GM21825 (cell line): ENCODE measurements around the gene IGSF3.
"Not testable (repeated sequence)": the region's sequence is repeated elsewhere in the genome, so short reads cannot be mapped to it uniquely, and the experiment has no call there.

Source experiments
- ATAC-seq: cut with Tn5 transposase; IDR thresholded peaks from one replicate; pipeline ENCODE4 v1.9.1; 2021; ENCODE audit warnings: mild to moderate bottlenecking, moderate library complexity; ENCODE audit not compliant: unreplicated experiment

The IGSF3 gene

DNA sequence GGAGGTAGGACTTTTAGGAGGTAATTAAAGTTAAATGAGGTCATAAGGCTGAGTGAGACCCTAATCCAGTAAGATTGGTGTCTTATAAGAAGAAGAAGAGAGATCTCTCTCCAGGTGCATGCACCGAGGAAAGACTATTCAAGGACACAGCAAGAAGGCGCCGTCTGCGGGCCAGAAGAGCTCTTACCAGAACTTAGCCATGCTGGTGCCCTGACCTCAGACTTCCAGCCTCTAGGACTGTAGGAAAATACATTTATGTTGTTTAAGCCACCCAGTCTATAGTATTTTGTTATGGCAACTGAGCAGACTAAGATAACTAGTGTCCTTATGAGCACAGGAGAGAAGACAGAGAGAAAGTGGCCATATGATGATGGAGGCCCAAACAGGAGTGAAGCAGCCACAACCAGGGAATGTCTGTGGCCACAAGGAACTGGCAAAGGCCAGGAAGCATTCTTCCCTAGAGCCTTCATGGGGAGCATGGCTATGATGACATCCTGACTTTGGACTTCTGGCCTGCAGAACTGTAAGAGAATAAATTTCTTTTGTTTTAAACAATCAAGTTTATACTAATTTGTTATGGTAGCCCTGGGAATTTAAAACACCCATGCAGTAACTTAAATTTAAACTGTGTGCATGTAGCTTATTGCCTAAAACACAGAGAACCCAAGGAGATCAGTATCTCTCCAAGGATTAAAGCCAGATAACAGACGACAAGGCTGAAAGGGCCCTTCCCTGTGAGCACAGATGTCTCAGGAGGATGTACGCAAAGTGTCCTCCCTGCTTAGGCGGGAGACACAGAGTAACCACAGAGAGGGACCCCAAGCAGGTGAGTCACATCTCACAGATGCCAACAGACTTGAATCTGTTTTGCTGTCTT, 86.8 kb downstream of the IGSF3 start:
- ATAC-seq, result no peak

DNA sequence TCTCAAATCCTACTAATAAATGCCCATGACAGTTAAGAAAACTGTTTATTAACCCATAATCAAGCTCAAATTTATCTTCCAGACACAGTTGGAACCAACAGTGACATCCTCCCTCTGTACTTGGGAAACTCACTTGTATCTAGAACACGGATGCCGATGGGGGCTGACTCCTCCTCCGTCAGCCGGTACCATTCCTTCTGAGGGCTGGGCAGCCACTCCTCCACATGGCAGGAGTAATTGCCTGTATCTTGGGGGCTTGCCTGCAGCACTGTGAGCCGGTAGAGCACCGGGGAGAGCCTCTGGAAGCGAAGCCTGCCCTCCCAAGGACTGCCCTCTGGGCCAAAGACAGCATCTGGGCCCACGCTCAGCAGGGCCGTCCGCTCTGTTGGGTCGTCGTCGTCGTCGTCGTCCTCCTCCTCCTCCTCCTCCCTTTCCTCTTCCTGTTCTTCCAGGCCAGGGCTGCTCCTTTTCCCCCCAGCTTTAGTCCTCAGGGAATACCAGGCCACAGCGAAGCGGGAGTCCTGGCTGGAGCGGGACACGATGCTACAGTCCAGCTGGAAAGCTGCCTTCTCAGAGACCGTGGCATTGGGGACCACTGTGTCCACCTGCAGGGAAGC, 88.2 kb downstream of the IGSF3 start:
- ATAC-seq, result no peak

DNA sequence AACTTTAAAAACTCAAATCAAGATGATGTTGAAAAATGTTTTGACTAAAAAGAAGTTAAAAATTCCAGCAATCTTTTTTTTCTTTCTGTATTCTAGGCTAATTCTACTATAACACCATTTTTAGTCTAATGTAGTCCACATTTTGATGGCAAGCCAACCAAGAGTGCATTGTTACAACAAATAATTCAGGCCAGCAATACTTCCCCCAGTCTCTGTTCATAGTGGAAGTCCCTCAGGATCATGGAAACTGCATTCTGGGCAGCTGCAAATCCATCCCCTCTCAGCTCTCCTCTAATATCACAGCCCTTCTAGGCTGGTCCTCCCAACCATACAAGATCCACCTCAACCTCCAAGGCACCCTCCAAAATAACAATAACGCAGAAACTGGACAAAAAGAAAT, 89.0 kb downstream of the IGSF3 start:
- ATAC-seq, result no peak

DNA sequence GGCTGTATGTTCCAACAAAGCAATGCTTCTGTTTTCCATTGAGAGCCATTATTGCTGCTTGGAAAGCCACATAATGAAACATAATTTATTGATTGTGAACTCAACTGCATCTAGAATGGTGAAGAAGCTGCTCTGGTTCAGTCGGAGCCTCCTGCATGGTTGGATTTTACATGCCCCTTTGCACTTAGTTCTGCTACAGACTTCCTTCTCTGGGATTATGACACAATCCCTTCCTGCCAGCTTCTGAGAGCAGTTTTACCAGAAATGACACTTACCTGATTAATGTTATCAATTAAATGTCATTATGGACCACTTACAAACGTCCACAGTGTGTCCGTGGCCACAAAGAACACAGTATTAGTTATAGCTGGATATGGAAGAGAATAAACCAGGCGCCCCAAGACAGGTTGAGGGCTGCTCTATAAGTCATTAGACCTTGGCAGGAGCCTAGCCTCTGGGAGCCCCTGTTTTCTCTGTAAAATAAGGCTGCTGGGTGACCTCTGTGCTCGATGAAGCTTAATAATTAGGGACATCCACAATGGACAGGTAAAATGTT, 89.7 kb downstream of the IGSF3 start:
- ATAC-seq, result no peak

DNA sequence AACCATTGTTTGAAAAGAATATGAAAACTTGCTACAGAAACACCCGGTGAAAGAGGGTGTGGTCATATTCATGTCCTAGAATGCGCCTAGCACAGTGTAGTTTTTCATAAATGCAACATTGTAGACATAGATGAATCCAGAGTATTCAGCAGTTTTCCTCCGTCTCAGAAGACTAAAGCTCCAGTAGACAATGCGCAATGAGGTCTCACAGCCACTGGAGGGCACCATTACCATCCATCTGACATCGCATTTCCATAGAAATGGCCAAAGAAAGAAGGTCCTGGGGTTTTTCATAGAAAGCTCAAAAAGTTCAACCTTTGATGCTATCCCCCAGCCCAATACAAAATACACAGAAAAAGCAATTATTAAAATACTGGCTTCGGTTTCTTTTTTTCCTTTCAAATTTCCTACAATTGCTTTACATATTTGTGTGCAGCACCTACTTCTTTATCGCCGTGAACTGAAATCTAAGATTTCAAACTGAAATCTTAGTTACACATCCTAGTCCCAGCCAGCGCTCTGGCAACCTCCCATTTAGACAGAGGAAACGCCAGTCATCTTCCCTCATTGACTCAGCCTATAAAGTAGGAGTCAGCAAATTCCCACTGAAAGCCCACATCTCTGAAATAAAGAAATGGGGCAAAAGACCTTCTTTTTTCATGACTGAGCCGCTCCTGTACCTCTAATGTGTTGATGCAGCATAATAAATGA, 92.8 kb downstream of the IGSF3 start:
- no peak for ATAC-seq

DNA sequence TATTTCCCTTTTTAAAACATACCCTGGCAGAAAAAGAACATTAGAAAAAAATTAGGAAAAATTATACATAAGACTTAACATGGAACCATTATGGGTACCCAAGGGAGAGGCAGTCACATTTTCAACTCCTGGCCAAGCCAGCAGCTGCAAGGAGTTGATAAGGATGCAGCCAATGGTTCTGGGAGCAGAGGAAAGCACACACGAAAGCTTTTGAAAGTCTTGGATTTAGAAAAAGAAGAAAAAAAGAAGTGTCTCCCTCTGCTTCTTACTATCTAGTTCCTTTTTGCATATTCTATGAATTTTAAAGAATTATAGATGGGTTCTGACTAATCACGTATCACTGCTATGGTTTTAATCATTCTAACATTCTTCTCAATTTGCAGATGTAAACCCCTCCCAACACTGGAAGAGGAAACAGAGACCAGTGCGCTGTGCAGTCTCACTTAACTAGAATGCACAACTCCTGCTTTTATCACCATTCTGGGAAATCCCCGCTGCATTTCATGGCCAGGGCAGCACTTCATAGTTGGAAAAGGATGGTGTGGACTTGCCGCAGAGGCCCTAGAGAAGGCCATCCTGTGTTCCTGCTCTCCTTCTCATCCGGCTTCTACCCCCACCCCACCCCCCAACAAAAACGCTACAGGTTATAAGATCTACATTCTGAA, 94.0 kb downstream of the IGSF3 start:
- no peak for ATAC-seq

DNA sequence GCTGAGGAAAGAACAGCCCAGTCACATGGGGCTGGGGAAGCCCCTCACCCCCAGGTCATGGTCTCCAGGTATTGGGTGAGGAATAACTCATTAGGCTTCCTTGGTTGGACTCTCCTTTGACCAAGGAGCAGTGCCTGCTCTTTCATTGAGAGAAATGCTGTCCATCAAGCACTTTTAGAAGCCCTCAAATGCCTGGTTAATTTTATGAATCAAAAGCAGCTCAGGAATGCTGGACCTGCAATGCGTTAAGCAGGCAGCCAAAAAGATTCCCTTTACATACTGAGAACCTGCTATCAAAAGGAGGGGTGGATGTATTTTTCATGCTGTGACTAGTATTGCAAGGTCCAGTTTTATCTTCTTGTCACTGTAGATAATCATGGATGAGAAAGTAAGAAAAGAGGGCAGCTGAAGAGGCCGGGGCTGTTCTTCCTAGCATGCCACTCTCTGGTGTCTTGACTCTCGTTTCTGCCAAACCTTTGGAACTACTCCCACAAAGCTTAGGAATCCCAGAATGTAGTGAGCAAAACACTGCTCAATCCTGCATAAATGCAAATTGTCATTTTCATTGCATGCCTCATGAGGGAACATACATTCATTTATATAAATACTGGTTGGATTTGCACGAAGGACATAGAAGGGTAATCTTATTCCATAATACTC, 94.6 kb downstream of the IGSF3 start:
- no peak for ATAC-seq

DNA sequence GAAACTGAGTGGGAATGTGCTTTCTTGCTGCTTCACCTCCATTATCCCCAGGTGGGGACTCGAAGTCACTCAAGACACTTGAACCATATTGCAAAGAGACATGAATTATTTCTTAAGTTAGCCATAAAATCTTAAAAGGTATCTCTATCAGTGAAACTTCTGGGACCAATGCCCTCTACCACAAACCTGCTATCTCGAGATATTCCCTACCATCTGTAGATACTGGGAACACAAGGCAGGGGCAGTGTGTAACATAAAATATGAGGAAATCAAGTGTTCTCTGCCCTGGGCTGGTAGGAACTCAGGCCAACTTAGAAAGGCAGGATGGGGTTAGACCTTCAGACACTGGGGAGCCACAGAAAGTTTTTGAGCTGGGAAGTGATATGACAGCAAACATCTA, 95.4 kb downstream of the IGSF3 start:
- no peak for ATAC-seq

DNA sequence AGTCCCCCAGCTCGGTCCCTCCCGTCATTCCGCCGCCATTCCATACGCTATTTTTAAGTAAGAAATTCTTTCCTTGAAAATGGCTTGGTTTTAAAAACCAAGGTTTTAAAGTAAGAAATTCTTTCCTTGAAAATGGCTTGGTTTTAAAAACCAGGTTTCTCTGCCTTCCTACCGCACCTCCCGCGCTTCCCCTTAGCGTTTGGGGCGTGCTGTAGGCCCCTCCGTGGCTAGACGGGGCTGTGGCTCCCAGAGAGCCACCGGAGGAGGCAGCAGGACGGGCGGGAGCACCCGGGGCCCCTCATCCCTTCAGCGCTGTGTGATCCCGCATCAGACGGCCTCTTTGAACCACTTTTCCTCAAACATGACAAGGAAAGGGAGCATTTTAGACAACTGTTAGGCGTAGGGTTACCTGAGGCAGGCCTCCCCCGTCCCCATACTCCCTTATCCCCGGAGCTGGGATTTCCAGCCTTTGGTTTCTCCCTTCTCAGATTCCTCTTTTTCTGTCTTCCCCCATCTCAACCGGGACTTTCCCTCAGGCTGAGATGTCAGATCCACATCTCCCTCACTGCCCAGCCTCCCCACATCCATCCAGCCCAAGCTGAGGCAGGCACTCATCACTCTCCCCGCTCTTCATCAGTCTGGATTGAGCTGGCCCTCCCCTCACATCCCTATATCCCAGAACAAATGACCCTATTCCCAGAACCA, 96.2 kb downstream of the IGSF3 start:
- ATAC-seq, result no peak

DNA sequence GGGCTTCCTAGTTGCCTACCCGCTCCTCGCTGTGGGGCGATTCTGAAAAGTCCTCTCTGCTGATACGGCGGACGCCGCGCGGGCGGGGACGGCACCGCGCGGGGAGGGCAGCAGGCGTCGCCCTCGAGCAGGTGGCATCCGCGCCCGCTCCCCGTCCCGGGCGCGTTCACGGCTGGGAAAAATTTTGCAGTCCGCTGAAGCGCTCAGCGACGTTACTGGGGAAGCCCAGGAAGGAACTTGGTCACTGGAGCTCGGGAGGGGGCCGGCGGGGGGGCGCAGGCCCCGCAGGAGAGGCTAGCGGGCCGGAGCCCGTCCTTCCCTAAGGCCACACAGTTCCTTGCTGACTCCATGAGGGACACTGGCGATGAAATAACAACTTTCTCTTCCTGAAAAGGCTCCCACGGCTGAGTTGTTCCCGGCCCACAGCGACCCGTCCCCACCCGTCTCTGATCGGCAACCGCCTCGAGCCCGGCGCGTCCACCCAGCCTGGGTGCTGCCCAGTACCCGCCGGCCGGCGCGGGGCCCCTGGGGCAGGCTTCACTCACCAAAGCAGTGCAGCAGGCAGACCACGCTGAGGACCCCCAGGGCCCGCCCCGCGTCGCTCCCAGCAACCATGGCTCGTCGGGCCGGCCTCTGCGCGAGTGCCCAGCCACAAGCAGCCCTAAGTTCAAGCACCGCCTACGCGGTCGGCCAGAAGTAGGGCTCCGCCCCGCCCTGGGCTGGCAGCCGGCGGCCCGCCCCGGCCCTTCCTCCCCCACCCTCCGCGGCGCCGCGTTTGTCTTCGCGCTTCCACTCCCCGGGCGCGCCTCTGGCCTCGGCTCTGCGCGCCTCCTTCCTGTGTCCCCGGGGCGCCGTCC, 96.9 kb downstream of the IGSF3 start, which contains the start of gene CD58:
Gene CD58 (minus strand): TSS at position 669 of the 857 bp plus-strand sequence. CDS start 54 bp downstream, at position 615.
- peak; percentile 60 for ATAC-seq

DNA sequence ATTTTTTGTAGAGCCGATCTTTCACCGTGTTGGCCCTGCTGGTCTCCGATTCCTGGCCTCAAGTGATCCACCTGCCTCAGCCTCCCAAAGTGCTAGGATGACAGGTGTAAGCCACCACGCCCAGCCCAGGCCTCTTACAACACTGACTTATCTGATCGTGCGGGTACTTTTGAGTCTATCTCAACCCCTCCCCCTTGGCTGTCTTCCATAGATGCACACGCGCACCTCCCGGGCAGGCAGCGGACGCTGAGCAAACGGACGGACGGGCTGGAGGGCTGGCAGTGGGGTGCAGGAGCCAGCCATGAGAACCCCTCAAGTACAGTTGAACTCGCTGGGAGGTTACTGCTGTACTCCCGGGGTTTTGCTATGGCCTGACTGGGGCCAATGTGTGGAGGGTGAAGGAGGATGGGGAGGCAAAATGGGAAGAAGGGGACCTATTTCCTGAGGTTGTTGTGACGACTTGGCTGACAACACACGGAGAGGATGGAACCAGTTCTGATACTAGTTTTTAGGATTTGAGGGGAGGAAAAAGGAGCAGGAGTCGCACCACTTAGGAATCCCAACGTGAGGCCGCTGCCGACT, 97.7 kb downstream of the IGSF3 start:
- ATAC-seq, result no peak

DNA sequence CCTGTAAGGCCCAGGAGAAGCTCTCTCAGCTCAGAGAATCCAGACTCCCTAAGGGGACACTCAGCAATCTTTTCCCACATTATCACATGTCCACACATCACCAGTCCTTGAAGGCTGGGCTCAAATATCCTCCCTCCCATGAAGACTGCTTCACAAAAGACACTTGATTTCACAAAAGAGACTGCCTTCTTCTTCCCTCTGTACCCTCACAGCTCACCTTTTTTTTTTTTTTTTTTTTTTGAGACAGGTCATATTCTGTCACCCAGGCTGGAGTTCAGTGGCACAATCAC, 98.2 kb downstream of the IGSF3 start:
- ATAC-seq, result no peak

DNA sequence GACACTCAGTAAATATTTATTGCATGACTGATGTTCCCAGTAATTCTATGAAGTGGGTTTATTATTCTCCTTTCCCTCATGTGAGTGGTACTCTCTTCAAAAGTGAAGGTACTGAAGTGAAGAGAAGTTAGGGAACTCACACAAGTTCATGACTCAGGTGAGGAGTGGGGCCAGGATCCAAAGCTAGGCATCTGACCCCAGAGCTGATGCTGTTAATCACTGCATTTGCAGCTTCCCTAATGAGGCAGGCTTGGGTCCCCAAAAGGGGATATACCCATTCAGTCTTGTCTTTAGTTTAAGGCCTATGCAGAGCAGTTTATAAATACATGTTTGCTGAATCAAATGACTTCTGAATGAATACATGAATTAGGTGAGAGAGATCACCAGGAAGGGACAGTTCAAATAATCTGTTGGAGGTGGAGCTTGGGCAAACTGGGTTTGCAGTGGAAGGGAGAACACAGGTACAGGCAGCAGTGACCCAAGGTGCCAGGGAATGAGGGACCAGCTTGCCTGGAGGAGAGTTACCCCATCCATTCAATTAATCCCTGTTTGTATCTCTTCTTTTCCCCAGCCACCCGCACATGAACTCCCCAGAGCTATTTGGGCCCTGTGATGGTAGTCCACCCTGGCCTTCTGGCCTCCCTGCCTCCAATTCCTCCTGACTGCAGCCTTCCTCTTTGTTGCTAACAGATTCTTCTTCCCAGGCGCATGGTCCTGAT, 98.7 kb downstream of the IGSF3 start:
- ATAC-seq, result no peak

DNA sequence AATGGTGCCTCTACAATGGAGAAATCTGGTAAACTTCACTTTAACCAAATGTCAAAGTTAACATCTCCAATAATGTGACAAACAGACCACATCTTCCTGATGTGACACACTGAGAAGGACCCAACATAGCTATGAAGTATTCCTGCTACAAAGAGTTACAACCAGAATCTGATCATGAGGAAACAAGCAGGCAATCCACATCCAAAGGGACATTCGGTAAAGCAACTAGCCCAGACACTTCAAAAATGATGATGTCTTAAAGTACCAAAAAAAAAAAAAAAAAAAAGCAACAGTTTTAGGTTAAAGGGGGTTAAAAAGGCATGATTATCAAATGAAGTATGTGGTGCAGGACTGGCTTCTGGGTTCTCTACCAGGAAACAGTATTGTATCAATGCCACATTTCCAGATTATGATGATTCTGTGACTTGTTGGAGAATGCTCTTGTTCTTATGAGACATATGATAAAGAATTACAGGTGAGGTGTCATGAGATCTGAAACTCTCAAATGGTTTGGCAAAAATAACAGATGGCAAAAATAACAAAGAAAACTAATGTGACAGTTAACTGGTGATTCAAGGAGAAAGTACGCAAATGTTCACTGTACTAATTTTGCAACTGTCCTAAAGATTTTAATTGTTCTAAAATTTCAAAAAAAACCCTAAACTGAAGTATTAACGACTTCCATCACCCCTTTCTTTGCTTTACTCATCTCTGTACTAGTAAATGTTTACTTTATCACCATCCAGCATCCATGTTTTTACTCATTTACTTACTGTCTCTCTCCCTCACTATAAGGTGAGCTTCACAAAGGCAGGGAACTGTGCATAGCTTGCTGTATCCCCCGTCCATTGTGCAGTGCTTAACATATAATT, 99.5 kb downstream of the IGSF3 start:
- ATAC-seq, result no peak

DNA sequence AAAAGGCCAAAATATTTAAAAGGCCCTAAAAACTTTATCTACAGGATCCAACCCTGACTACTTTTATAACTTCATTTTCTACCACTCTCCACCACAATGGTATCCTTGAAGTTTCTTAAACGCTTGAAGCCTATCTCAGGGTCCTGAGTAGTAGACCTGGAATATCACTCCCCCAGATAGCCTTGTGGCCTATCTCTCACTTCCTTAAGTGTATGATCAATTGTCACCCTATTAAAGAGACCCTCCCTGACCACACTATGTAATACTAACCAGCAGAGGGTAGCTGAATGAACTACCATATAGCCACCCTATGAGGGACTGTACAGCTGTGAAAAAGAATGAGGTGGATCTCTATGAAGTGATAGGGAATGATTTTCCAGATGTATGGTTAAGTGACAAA, 102.3 kb downstream of the IGSF3 start:
- ATAC-seq, result no peak

DNA sequence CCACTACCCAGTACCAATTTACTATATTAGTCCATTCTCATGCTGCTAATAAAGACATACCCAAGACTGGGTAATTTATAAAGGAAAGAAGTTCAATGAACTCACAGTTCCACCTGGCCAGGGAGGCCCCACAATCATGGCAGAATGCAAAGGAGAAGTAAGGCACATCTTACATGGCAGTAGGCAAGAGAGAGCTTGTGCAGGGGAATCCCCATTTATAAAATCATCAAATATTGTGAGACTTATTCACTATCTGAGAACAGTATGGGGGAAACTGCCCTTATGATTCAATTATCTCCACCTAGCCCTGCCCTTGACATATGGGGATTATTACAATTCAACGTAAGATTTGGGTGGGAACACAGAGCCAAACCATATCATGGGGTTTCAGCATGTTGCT, 103.1 kb downstream of the IGSF3 start:
- ATAC-seq, result no peak

DNA sequence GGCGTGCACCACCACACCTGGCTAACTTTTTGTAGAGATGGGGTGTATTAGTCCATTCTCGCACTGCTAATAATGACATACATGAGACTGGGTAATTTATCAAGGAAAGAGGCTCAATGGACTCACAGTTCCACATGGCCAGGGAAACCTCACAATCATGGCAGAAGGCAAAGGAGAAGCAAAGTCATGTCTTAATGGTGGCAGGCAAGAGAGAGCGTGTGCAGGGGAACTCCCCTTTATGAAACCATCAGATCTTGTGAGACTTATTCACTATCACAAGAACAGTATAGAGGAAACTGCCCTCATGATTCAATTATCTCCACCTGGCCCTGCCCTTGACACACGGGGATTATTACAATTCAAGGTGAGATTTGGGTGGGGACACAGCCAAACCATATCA, 105.1 kb downstream of the IGSF3 start:
- not testable (repeated sequence) for ATAC-seq
